Left lobe of liver (tissue), 2 donors: ENCODE data around the gene STEAP1B. TPM values are rescaled to one million over a fixed set of nuclear protein-coding genes. Genes with fewer than 3 reads are reported as not detected.

ENCODE experiments used
- ATAC-seq: fragments of 200-7000 bp; cut with Tn5 transposase; one replicate; pipeline ENCODE4 v1.9.1; 2020; ENCODE audit warnings: mild to moderate bottlenecking, moderate library complexity
- DNase-seq: peaks from one replicate; pipeline ENCODE4 v3.0.0-alpha.2; 2020; ENCODE audit warnings: low spot score
- total RNA-seq: library from RNA; stranded (reverse); gene quantifications from one replicate; pipeline ENCODE4 v1.2.1, GENCODE V29; 2021
- donor health status: DM: no; HTN: no; CAD: no; lungs with moderate emphysema.
- donor health status: DM: no; HTN: yes; CAD: no.

Gene STEAP1B
- total RNA-seq, 1 donor from 2014 or later, result not detected

DNA sequence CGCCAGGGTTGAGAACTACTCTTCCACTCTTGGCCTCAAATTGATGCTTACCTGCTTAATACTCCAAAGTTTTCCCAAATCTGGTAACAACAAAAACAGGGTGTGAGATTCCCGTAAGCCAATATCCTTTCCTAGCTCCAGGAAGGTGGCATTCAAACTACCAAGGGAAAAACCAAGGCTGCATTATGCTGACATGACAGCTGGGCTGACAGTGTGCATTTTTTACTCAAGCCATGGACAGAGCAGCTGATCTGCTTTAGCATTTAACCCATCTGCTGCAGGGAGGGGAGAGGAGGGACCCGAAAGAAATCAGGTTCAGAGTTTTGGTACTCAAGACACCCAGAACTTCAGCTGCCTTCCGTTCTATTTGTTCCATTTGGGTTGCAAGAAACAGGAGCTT is 93.3 kb downstream of the STEAP1B start:
- no peak for ATAC-seq

GRCh38 chr7:22404421-22405023 is 95.5 kb downstream of the STEAP1B start:
- DNase-seq, result no peak
- no peak for ATAC-seq

More for the DNA sequence above, 93.3 kb downstream of the STEAP1B start:
- DNase-seq, result no peak

- ATAC-seq, result no peak
- no peak for DNase-seq
These were observed 96.6 kb downstream of the STEAP1B start for GRCh38 chr7:22403344-22403743.

DNA sequence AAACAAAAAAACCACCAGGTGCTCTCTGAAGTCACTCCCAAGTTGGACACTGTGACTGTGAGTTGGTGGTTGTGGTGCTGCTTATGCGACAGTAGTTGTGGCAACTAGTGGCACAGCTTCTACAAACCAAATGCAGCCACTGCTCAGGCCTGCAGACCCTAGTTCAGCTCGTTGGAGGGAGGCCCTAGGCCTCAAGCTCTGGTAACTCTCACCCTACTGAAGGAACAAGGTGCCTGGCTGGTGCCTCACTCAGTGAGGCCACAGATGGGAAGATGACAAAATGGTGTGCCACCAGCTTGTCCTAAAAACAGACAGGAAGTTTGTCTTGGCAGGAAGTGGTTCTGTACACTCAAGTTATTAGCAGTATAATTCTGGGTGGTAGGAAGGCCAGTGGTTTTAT is 97.7 kb downstream of the STEAP1B start:
- no peak for DNase-seq
- no peak for ATAC-seq

DNA sequence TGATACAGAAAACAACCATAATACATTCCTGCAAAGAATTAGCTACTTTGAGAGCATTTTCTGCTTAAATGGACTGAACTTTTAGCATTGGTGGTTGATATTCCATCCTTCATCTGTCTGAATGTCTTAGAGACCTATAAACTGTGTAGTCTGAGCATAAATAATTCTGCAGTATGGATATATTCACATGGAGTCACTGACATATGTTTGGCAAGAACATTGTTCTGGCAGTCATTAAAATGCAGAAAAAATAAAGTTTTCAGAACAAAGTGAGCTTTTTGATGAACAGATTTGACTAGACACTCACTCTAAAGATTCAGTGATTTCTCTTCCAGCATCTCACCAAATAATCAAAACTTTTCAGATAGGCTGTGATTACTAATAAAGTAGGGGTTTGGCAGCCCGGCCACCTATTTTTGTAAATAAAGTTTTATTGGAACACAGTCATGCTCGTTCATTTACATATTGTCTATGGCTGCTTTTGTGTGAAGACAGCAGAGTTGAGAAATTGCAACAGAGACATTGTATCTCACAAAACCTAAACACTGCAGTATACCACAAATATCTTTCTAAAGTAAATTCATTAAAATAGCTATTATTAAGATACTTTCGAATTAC is 98.9 kb downstream of the STEAP1B start:
- no peak for ATAC-seq
- no peak for DNase-seq

DNA sequence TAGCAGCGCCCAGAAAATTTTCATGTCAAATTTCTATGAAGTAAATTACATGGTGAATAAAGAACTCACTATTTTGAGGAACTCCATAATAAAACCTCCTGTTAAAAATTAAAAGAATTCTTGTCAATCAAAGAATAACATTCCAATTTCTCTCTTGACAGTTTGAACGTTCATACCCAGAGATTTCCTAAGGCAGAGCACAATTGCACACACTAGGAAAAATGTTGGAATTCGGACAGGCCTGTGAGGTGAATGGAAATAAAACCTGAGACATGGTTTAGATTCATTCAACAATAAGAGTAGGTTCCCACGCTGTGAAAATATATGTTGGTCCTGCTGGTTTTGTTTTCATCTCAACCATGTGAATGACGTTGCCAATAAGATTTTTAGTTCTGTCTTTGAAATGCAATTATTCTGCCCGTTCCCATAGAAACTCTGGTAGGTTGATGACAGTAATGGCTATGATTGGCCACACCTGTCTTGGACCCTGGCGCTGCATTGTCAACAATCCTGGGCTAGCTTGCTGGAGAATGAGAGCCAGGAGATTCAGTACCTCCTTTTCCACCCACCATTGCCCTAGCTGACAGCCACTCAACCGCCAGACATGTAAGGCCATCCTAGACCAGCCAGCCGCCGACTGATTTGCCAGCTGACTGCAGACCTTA is 99.7 kb downstream of the STEAP1B start:
- ATAC-seq, result no peak
- DNase-seq, result no peak

- ATAC-seq (no peak), DNase-seq (no peak)
These were observed 100.4 kb downstream of the STEAP1B start for GRCh38 chr7:22399546-22399945.

DNA sequence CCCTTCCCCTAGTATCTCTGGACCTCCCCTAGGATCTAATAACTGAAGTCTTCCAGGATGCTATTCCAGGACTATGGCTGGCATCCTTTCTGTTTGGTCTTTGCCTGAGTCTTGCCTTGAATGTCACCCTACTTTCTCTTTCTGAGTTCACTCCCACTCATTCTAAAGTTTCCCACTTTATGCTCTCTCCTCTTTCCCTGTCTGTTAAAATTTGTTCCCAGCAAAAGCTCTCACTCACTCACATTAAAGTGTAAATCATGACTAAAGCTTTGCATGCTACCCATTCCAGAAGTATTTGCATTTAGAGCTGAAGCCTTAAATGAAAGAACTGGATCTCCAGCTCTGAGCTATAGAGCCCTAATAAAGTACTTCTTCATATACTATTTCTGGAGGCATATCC is 100.9 kb downstream of the STEAP1B start:
- ATAC-seq, result no peak

GRCh38 chr7:22397981-22398380 is 102.0 kb downstream of the STEAP1B start:
- no peak for ATAC-seq
- DNase-seq, result no peak

More for the DNA sequence above, 100.9 kb downstream of the STEAP1B start:
- DNase-seq, result no peak

GRCh38 chr7:22395222-22395621 is 104.8 kb downstream of the STEAP1B start:
- ATAC-seq, result no peak
- no peak for DNase-seq

GRCh38 chr7:22394739-22395138 is 105.2 kb downstream of the STEAP1B start:
- ATAC-seq (no peak), DNase-seq (no peak)

DNA sequence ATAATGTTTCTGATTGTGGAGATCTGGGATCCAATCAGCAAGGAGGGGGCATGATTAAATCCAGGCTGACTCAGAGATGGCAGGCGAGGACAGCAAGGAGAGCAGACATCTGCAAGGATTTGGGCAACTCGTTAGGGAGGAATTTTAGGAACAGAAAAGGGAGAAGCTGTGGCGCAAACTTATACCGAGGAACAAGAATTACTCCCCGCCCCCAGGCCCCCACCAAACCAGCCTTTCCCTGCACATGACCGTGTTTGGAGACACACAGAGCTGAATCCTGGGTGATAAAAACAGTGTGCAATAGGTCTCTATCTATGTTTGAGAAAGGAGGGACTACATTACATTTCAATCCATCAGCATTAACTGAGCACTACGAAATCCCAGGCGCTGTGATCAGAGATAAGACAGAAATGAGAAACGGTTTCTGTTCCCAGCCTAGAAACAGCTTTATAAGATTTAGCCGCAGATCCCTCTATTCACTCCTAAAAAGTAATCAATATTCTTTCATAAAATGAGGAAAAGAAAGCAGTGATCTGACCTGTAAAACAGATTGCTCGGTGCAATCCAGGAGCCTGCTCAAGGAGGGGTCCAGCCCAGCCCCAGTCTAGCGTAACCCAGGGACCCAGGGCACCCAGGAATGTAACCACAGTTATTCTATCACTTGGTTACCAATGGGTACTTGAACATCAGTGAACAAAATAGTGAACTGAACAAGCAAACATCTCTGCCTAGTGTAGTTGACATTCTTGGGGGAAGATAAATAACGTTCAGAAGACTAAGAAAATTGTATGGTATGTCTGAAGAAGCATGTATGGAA is 105.9 kb downstream of the STEAP1B start:
- DNase-seq, result no peak
- no peak for ATAC-seq

DNA sequence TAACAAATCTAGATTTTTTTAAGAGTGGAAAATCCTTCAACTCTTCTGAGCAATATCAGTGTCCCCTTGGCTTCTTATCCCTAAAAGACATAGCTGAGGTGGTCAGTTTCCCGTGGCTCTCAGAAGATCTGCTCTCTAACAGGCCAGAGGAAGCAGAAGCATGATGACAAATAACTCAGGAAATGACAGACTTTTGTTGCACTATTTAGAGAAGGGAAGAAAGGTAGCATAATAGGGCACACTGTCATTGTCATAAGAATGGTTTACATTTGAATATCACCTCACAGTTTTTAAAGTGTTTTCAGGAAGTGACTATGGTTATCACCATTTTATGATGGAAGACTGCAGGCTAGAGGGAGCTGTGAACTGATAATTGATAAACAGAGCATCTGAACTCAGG is 109.5 kb downstream of the STEAP1B start:
- DNase-seq (no peak), ATAC-seq (no peak)

DNA sequence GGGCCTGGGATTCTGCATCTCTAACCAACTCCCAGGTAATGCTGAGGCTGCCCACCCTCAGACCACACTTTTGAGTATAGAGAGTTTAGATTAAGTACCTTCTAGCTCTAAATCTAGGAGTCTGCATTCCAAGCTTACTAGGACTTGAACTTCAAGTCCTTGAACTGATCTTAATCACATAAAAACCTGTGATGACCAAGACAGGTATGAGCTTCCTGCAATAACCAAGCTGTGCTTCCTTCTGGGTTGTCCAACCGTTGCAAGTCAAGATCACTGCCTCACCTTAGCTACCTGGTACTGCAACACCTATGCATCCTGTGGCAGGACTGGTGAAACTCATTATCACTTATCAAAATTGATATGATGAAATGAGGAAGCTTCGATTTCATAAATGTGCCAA is 110.1 kb downstream of the STEAP1B start:
- DNase-seq (no peak), ATAC-seq (no peak)

GRCh38 chr7:22387583-22387982 is 112.4 kb downstream of the STEAP1B start:
- ATAC-seq (no peak), DNase-seq (no peak)

GRCh38 chr7:22386865-22387264 is 113.1 kb downstream of the STEAP1B start:
- DNase-seq (no peak), ATAC-seq (no peak)

GRCh38 chr7:22386206-22386858 is 113.7 kb downstream of the STEAP1B start:
- DNase-seq, result no peak
- no peak for ATAC-seq

GRCh38 chr7:22385326-22385725 is 114.7 kb downstream of the STEAP1B start:
- no peak for DNase-seq
- ATAC-seq, result no peak

DNA sequence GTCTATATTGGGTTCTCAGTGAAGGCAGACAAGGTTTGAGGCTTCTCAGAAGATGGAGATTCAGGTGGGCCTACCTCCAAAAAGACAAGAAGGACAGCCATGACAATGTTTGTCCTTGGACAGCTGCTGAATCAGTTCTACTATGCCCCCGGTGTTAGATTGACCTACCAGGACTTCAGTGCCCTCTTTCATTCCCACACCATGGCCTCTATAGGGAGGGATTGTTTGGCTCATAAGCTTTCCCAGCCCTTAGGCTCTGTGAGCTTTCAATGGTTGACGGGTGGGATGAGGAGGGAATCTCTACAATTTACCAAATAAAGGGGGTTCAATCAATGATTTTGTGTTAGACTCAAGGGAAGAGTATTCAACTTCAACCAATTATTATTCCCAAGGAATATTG is 119.7 kb downstream of the STEAP1B start:
- DNase-seq (no peak), ATAC-seq (no peak)

GRCh38 chr7:22378199-22378980 is 121.6 kb downstream of the STEAP1B start:
- ATAC-seq (peak; percentile 96), DNase-seq (peak; percentile 52)
